ENCODE results near the gene DHPS. TPM values are rescaled to one million over a fixed set of nuclear protein-coding genes. Genes with fewer than 3 reads are reported as not detected.

The DHPS gene
- 58.8 and 66.5 TPM in 2 replicates for total RNA-seq

GRCh38 chr19:12681074-12681987 lies at the start of gene DHPS:
TSS of gene DHPS (minus strand) at chr19:12681880. CDS start at chr19:12681766, 114 bp downstream.

GRCh38 chr19:12723641-12724426 lies 42.2 kb upstream of the DHPS start, which contains the start of gene TNPO2:
TSS of gene TNPO2 (minus strand) at chr19:12723932. CDS start at chr19:12720977, 2,955 bp downstream.

GRCh38 chr19:12696366-12697335 lies 15.0 kb upstream of the DHPS start, which contains the start of gene FBXW9:
TSS of gene FBXW9 (minus strand) at chr19:12696631. CDS start at chr19:12696581, 50 bp downstream.

GRCh38 chr19:12687496-12688196 lies 6.0 kb upstream of the DHPS start, which contains the start of gene GNG14:
TSS of gene GNG14 (plus strand) at chr19:12687998. CDS start at chr19:12688049, 51 bp downstream.

GRCh38 chr19:12666265-12667048 lies 15.2 kb downstream of the DHPS start, which contains the start of the genes MAN2B1 and WDR83:
TSS of gene MAN2B1 (minus strand) at chr19:12666742. CDS start at chr19:12666701, 41 bp downstream.
TSS of gene WDR83 (plus strand) at chr19:12666807. CDS start at chr19:12669791, 2,984 bp downstream.

Other genes starting within 250 kb of the DHPS start
- gene ZNF443, start 240.9 kb downstream of the DHPS start, total RNA-seq, result 1.5 and 2.0 TPM in 2 replicates
- 2.3 and 3.5 TPM in 2 replicates for gene ZNF709, start 197.1 kb downstream of the DHPS start, total RNA-seq
- gene ZNF564, start 130.4 kb downstream of the DHPS start, total RNA-seq, result 7.4 and 8.5 TPM in 2 replicates
- 7.3 and 9.6 TPM in 2 replicates for gene ZNF490, start 71.1 kb downstream of the DHPS start, total RNA-seq
- 13.7 and 15.4 TPM in 2 replicates for gene ZNF791, start 71.0 kb downstream of the DHPS start, total RNA-seq
- 60.0 and 60.9 TPM in 2 replicates for gene MAN2B1, start 15.1 kb downstream of the DHPS start, total RNA-seq
- 8.8 and 9.8 TPM in 2 replicates for gene WDR83, start 15.1 kb downstream of the DHPS start, total RNA-seq
- gene GNG14, start 6.1 kb upstream of the DHPS start, total RNA-seq, result not detected in 2 replicates
- gene FBXW9, start 14.8 kb upstream of the DHPS start, total RNA-seq, result 5.5 and 6.4 TPM in 2 replicates
- gene TNPO2, start 42.1 kb upstream of the DHPS start, total RNA-seq, result 50.6 and 71.6 TPM in 2 replicates
- gene TRIR, start 52.8 kb upstream of the DHPS start, total RNA-seq, result 78.1 and 93.8 TPM in 2 replicates
- 61.8 and 67.5 TPM in 2 replicates for gene GET3, start 55.6 kb upstream of the DHPS start, total RNA-seq
- not detected in 2 replicates for gene BEST2, start 69.9 kb upstream of the DHPS start, total RNA-seq
- 18.5 and 26.7 TPM in 2 replicates for gene HOOK2, start 93.7 kb upstream of the DHPS start, total RNA-seq
- gene JUNB, start 109.6 kb upstream of the DHPS start, total RNA-seq, result 77.3 and 101 TPM in 2 replicates
- gene PRDX2, start 119.9 kb upstream of the DHPS start, total RNA-seq, result 188 and 217 TPM in 2 replicates
- gene THSD8, start 120.2 kb upstream of the DHPS start, total RNA-seq, result 0.13 TPM in 1 of 2 replicates, not detected in the other
- gene RNASEH2A, start 124.7 kb upstream of the DHPS start, total RNA-seq, result 8.8 and 9.9 TPM in 2 replicates
- not detected in 2 replicates for gene RTBDN, start 152.7 kb upstream of the DHPS start, total RNA-seq
- gene MAST1, start 156.6 kb upstream of the DHPS start, total RNA-seq, result 0.07 and 0.36 TPM in 2 replicates
- gene DNASE2, start 199.6 kb upstream of the DHPS start, total RNA-seq, result 40.5 and 57.0 TPM in 2 replicates
- not detected in 2 replicates for gene KLF1, start 205.3 kb upstream of the DHPS start, total RNA-seq
- gene GCDH, start 209.3 kb upstream of the DHPS start, total RNA-seq, result 16.0 and 23.4 TPM in 2 replicates
- 0.07 and 0.23 TPM in 2 replicates for gene SYCE2, start 237.4 kb upstream of the DHPS start, total RNA-seq

Measured in smooth muscle cell of the pulmonary artery (primary cell).